Stimulated activated CD8-positive, alpha-beta memory T cell treated with anti-CD3 and anti-CD28 coated beads, Interleukin-12 subunit alpha, Interleukin-12 subunit beta, amount 100 ng/mL, for 24 hours (primary cell): Measurements from ENCODE around the gene STXBP3.
A peak's percentile ranks its signal among the peaks of the same experiment; 100 is the strongest.
"Not testable (repeated sequence)": the region's sequence is repeated elsewhere in the genome, so short reads cannot be mapped to it uniquely, and the experiment has no call there.

Experiments used
- DNase-seq: peaks from one replicate; pipeline ENCODE4 v3.0.0-alpha.2; 2020; ENCODE audit errors: extremely low read depth

STXBP3 gene

DNA sequence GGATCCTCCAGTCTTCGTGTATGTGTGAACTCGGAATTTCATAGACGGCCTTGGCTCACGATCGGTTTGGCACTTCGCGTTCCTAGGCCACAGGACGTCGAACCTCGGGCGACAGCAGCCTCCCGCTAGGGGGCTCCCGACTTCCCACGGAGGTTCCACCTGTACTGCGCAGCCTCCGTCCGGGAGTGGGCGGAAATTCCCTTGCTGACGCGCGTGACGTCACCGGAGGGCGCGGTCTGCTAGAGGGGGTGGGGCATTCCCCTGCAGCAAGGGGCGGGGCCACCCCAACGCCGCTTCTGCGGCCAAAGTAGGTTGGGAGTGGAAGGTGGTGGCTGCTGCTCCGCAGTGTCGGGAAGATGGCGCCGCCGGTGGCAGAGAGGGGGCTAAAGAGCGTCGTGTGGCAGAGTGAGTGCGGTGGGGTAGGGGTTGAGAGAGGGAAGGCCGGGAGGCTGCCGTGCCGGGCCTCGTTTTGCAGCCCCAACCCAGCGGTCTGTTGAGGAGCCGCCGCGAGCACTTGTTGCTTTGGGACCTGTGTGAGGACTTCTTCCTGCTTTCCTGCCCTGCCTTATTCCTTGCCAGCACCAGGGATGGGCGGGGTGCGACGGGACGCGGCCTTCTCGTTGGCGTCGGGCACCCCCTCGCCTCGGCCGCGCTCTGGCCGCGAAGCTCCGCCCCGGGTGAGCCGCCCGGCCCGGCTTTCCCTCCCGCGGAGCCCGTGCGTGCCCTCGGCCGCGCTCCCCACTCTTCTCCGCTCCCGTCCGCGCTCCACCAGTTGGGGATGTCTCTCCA lies at the start of gene STXBP3:
TSS of gene STXBP3 (plus strand) at position 293 of the 789 bp plus-strand sequence. CDS start at position 357, 64 bp downstream.
- peak; percentile 99 for DNase-seq

- DNase-seq: no peak
These were observed 46.8 kb upstream of the STXBP3 start for GRCh38 chr1:108699375-108700332.

- no peak for DNase-seq
These were observed 45.2 kb upstream of the STXBP3 start for GRCh38 chr1:108701176-108701849.

DNA sequence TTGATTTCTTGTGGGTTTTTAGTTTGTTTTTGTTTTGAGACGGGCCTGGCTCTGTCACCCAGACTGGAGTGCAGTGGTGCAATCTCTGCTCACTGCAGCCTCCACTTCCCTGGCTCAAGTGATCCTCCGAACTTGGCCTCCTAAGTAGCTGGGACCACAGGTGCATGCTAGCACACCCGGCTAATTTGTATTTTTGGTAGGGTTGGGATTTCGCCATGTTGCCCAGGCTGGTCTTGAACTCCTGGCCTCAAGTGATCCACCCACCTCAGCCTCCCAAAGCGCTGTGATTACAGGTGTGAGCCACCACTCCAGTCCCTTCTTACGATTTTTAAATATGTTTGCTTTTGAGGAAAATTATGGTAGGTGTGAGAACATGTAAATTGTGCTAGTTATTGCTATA lies 44.4 kb upstream of the STXBP3 start:
- not testable (repeated sequence) for DNase-seq

GRCh38 chr1:108703939-108704338 lies 42.5 kb upstream of the STXBP3 start:
- DNase-seq: no peak

DNA sequence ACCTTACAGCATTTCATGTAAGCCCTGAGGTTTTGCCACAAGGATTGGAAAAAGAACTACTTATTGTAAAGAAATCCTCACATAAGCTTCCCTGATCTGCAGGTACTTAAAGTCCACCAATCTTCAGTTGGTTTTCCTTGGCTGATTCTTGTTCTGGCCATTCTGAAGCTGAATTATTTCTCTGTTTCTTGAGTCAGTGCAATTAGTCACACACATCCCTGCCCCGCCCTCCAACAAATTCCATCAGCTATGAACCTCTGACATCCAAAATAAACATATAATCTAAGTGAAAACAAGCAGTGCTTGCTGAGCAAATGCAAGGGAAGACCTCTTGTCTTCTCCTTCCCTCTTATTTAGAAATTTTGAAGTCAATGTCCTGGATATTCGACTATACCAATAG lies 42.0 kb upstream of the STXBP3 start:
- no peak for DNase-seq

- no peak for DNase-seq
These were observed 39.8 kb upstream of the STXBP3 start for GRCh38 chr1:108706643-108707042.

GRCh38 chr1:108708691-108709660 lies 37.5 kb upstream of the STXBP3 start:
- no peak for DNase-seq

GRCh38 chr1:108712606-108713150 lies 33.8 kb upstream of the STXBP3 start, which contains the start of gene FNDC7:
Gene FNDC7, plus strand, starts transcription at chr1:108712908. Its CDS starts 26 bp downstream, at chr1:108712934.
- no peak for DNase-seq

DNA sequence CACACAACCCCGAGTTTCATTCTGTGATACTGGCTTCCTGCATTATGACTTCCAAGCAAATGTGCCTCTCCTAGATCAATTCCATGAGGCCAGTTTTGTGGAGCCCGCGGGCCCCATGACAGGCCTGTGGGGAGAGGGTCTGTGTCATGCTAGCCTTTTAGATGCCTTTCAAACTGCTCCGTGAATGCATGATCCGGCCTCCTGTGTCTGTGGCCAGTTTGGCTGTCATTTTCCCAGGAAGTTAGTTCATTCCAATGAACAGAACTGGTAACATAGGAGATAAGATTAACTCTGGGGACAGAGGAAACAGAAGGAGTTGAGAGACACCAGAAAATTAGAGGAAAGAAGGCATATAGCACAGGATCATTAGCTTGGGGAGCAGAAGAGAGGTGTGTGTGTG lies 30.5 kb upstream of the STXBP3 start:
- DNase-seq: no peak

DNA sequence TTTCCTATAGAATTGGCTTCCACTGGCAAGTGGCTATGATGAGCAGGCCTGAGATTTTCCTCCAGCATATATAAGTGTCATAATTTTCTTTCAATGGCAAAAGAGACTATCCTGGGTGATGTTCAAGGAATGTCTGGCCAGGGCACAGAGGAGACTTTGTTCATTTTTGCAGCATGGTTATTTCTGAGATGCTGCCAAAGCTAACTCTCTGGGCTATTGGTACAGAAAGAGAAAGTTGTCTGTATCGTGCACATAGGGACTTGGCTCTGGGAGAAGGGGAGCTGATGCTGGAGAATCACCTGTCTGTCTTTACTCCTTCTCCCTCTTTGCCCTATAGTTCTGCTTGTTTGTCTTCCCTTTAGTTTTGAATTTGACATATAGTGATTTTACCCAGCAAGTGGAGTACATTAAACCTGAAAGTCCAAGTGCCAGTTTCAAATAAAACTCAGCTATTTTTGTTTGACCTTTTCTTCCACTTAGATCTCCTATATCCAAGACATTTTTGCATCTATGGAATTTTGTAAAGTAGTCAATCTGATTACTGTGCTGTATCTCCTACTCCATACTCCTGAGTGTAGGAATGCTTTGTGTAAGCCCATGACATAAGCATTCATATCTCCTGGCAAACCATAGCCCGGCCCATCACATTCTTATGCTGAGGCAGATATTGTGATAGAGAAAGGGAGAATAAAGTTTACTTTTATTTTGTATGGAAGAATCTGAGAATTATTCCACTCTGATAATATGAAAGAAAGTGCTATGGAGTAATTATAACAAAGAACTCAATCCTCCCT lies 29.8 kb upstream of the STXBP3 start:
- DNase-seq: no peak

DNA sequence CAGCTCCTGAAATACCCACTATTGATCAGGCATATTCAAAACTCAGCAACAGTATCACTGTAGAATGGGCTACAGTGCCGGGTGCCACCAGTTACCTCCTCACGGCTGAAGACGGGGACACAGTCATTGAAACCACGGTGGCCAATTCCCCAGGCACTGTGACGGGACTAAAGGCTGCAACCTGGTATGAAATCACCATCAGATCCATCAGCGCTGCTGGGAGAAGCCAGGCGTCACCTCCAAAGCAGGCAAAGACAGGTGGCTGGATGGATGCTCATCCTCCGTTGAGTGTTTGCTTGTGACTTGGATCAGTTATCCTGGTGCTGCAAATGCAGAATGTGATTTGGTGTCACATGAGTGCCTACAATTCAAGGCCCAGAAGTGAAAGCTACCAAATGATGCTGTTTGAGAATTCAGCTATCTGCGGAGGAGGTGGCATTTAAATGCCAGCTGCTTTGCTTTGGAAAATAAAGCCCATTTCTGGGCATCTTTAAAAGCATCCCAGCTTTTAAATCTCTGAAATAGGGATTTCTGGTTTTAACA lies 28.6 kb upstream of the STXBP3 start:
- DNase-seq: no peak

GRCh38 chr1:108718927-108719655 lies 27.4 kb upstream of the STXBP3 start:
- DNase-seq: no peak

DNA sequence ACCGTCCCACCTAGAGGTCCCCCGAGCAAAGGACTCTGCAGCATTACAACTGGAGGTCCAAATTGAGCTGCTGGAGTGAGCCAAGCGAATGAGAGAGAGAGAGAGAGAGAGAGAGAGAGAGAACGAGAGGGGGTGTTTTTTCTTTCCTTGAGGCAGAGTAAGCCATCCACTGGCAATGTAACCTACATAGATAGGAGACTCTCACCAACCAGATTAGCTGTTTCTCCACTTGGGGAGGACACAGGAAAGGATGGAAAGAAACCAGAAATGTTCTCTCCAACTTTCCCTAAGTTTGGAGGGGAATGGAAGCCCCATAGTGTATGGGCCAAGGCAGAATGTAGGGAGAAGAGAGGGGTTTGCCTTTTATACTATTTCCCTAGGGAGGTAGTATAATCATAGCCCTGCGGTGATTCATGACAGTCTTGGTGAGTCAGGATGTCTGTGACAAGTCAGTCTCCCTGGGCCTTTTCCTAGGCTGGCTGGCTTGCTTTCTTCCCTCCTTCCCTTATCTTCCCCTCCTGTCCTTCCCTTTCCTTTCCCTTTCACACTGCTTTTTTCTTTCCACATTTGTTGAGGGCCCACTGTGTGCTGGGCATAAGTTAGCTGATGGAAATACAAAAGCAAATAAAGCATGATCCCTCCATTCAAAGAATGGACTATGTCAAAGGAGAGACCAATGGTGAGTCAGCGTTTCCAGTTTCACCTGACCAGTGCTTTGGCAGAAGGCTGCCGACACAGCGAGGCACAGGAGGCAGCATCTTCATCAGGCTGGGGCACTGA lies 26.6 kb upstream of the STXBP3 start:
- no peak for DNase-seq

DNA sequence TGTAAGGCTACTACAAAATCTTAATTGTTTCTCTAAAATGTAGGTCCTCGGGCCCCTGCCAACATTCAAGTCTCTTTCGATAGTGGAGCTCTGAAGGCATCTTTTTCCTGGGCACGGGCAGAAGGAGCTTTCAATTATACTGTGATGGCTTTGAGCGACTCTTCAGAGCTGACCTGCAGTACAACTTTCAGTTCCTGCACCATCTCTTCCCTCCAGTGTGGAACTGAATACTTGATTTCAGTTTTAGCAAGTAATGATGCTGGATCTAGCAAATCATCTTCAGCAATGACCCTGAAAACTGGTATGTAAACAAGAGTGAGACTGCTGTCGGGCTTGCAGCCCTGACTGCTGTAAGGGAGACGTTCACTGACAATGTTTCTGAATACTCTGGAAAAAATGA lies 24.2 kb upstream of the STXBP3 start:
- no peak for DNase-seq

DNA sequence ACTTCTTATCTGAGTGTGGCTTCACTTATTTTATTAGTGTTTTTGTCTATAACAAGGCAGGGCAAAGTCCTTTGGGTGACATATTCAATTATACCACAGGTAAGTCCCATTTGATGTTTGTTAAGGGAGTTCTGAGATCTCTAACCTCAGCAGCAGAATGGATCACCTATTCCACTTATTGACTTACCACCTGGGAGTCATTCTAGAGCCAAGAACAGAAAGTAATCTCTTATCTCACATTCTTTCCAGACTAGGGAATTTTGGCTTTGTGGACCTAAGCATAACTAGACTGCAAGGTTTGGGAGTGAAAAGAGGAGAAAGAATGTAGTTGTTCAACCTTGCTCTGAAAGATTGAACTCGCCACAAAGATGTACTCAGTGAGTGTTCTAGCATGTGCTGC lies 20.6 kb upstream of the STXBP3 start:
- no peak for DNase-seq

GRCh38 chr1:108728327-108728923 lies 18.0 kb upstream of the STXBP3 start:
- no peak for DNase-seq

DNA sequence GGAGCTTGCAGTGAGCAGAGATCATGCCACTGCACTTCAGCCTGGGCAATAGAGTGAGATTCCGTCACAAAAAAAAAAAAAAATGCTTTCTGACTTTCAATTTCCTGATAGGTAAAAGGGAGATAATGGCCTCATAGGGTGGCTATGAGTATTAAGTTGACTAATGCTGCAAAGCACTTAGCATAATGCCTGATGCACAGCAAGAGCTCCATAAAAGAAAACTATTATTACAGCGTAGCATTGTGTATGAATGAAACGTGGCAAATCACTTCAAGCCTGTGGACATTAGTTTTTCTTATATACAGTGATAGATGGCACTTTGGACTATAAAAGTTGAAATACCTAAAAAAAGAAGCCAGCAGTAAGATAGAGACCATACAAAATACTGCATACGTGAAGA lies 17.0 kb upstream of the STXBP3 start:
- DNase-seq: no peak
